IPS-11a (cell line): Measurements from ENCODE around the gene TBCC.

ENCODE experiments used
- H3K4me3 ChIP-seq: one replicate; pipeline ENCODE4 v1.5.1; 2013; ENCODE audit warnings: low read depth, low read length, control low read depth

TBCC gene

GRCh38 chr6:42771741-42772100 lies 25.8 kb upstream of the TBCC start:
- H3K4me3 ChIP-seq: no peak overlapping the region

- H3K4me3 ChIP-seq: no peak overlapping the region
Measured at GRCh38 chr6:42769836-42770235, 23.9 kb upstream of the TBCC start.

- no peak overlapping the region for H3K4me3 ChIP-seq
Measured at GRCh38 chr6:42769051-42769450, 23.1 kb upstream of the TBCC start.

GRCh38 chr6:42766163-42766670 lies 20.3 kb upstream of the TBCC start:
- no peak overlapping the region for H3K4me3 ChIP-seq

- no peak overlapping the region for H3K4me3 ChIP-seq
Measured at GRCh38 chr6:42764911-42765648, 19.2 kb upstream of the TBCC start.

- H3K4me3 ChIP-seq: no peak overlapping the region
Measured at GRCh38 chr6:42762950-42763349, 17.0 kb upstream of the TBCC start.

GRCh38 chr6:42762426-42762859 lies 16.5 kb upstream of the TBCC start:
- H3K4me3 ChIP-seq: no peak overlapping the region

- no peak overlapping the region for H3K4me3 ChIP-seq
Measured at GRCh38 chr6:42761287-42762067, 15.6 kb upstream of the TBCC start.

GRCh38 chr6:42758756-42759430 lies 13.0 kb upstream of the TBCC start:
- no peak overlapping the region for H3K4me3 ChIP-seq

GRCh38 chr6:42756722-42757121 lies 10.8 kb upstream of the TBCC start:
- H3K4me3 ChIP-seq: no peak overlapping the region

- H3K4me3 ChIP-seq: no peak overlapping the region
Measured at GRCh38 chr6:42754759-42755158, 8.9 kb upstream of the TBCC start.

GRCh38 chr6:42751055-42751454 lies 5.2 kb upstream of the TBCC start:
- H3K4me3 ChIP-seq: no peak overlapping the region

GRCh38 chr6:42748203-42748898 lies 2.4 kb upstream of the TBCC start:
- no peak overlapping the region for H3K4me3 ChIP-seq

GRCh38 chr6:42746463-42747391 lies 824 bp upstream of the TBCC start:
- H3K4me3 ChIP-seq: peak overlapping the region; percentile 77

- peak overlapping the region; percentile 96 for H3K4me3 ChIP-seq
Measured at GRCh38 chr6:42745083-42745639, 742 bp downstream of the TBCC start.

GRCh38 chr6:42744351-42744893 lies 1.5 kb downstream of the TBCC start:
- peak overlapping the region; percentile 96 for H3K4me3 ChIP-seq

- H3K4me3 ChIP-seq: no peak overlapping the region
Measured at GRCh38 chr6:42742116-42742894, 3.6 kb downstream of the TBCC start.

GRCh38 chr6:42740725-42741124 lies 5.2 kb downstream of the TBCC start:
- no peak overlapping the region for H3K4me3 ChIP-seq

- H3K4me3 ChIP-seq: no peak overlapping the region
Measured at GRCh38 chr6:42735976-42736375, 9.9 kb downstream of the TBCC start.
